GM13976 (cell line): ENCODE results near the gene AKR7A3.
A peak's percentile ranks its signal among the peaks of the same experiment; 100 is the strongest.

Source experiments
- DNase-seq: peaks from one replicate; pipeline ENCODE4 v3.0.0; 2012; ENCODE audit warnings: low spot score
- in situ Hi-C: fragments of 300-500 bp; cut with MboI; formaldehyde crosslinking; loops from one replicate; pipeline ENCODE4 v1.12.0; 2022; ENCODE audit warnings: low sequenced_read_pairs, mixed read lengths, inconsistent platforms; ENCODE audit not compliant: unreplicated experiment
- TF ChIP-seq, protein P1 (sequence below): IDR thresholded peaks from 2 replicates; pipeline ENCODE4 v1.5.1; 2012; ENCODE audit warnings: borderline replicate concordance, mild to moderate bottlenecking; ENCODE audit not compliant: insufficient read depth; ENCODE audit errors: extremely low read depth, missing control alignments, control extremely low read depth

Gene AKR7A3

DNA sequence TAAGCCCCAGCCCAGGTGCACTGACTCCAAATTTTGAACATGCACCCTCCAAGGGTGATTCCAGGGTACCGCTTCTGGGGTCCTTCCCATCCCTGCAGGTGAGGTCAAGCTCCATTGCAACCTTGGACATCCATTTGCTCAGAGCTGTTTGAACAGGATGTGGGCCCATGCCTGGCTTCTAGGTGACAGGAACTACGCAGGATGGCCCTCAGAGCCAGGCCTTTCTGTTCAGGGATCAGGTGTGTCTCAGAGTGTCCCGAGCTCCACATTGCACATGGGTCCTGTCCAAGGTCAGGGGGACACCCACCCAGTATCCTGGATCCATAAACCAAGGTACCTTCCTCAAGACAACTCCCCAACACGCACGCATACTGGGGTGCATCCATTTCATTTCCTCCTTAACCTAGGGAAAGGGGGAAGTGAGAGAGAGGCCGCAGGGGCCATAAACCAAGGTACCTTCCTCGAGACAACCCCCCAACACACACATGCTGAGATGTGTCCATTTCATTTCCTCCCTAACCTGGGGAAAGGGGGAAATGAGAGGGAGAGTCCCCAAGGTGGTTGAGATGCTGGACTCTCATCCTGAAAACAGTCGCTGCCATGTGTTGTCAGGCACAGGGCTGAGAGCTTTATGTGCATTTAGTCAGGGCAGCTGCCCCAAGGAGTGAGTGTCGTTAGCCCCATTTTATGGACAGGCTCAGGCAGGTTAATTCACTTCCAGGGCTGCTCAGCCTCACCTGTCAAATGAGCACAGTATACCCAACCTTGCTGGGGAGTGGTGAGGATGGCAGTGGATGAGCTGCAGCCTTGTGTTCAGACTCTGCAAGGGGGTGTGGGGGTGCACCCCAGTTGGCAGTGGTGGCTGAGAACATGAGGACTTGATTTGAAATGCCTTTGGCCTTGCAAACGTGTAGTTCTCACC lies 25.7 kb upstream of the AKR7A3 start:
- TF ChIP-seq, protein P1, sequence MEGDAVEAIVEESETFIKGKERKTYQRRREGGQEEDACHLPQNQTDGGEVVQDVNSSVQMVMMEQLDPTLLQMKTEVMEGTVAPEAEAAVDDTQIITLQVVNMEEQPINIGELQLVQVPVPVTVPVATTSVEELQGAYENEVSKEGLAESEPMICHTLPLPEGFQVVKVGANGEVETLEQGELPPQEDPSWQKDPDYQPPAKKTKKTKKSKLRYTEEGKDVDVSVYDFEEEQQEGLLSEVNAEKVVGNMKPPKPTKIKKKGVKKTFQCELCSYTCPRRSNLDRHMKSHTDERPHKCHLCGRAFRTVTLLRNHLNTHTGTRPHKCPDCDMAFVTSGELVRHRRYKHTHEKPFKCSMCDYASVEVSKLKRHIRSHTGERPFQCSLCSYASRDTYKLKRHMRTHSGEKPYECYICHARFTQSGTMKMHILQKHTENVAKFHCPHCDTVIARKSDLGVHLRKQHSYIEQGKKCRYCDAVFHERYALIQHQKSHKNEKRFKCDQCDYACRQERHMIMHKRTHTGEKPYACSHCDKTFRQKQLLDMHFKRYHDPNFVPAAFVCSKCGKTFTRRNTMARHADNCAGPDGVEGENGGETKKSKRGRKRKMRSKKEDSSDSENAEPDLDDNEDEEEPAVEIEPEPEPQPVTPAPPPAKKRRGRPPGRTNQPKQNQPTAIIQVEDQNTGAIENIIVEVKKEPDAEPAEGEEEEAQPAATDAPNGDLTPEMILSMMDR = no peak
- no peak for DNase-seq
- in situ Hi-C loops = no loop called here

DNA sequence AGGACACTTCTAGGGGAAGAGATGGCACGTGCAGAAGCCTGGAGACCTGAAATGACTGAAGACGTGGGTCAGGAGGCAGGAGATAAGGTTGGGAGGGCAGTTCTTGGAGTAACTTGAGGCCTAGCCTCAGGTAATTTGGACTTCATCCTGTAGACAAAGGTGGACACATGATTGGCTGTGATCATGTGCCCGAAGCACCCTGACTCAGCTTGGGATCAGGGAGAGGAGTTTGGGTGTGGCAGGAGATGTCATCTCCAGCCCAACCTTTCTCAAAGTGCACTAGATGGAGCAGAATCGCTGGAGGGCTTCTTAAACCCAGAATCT lies 25.0 kb upstream of the AKR7A3 start:
- in situ Hi-C loops = no loop called here
- no peak for DNase-seq
- TF ChIP-seq, protein P1 = no peak

DNA sequence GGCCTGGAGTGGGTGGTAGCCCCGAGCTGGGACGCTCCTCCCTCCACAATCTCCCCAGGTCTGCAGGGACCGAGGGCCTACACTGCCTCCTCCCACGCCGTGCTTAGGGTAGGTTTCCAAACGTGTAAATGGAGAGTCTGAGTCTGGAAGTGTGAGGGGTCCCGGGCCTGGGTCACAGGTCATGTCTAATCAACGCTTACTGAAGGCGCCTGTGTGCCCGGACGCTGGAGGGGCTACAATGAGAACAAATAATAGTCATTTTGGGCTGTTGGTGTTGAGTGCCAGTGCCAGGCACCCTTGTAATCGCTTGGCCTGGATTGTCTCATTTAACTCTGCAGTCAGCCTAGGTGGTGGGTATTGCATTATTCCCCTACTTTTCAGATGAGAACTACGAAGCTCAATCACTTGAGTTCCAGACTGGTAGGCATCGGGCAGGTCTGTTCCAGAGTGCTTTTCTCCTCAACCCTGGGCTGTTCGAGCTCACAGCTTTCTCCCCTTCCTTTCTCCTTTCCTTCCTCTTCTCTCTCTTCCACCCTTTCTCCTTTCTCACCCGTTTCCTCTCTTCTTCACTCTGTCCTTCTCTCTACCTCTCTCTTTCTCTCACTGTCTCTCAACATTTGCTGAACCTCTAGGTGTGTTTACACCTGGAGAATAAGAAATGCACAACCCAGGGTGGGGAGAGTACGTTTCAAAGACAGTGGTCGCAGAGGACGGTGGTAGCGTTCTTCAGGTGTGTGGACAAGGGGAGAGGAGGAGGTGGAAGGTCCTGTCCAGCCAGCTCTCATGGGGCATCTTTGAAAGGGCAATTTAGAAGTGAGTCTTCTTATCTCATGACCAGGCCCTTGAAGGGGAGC lies 24.4 kb upstream of the AKR7A3 start:
- in situ Hi-C loops = no loop called here
- TF ChIP-seq, protein P1 = no peak
- no peak for DNase-seq

DNA sequence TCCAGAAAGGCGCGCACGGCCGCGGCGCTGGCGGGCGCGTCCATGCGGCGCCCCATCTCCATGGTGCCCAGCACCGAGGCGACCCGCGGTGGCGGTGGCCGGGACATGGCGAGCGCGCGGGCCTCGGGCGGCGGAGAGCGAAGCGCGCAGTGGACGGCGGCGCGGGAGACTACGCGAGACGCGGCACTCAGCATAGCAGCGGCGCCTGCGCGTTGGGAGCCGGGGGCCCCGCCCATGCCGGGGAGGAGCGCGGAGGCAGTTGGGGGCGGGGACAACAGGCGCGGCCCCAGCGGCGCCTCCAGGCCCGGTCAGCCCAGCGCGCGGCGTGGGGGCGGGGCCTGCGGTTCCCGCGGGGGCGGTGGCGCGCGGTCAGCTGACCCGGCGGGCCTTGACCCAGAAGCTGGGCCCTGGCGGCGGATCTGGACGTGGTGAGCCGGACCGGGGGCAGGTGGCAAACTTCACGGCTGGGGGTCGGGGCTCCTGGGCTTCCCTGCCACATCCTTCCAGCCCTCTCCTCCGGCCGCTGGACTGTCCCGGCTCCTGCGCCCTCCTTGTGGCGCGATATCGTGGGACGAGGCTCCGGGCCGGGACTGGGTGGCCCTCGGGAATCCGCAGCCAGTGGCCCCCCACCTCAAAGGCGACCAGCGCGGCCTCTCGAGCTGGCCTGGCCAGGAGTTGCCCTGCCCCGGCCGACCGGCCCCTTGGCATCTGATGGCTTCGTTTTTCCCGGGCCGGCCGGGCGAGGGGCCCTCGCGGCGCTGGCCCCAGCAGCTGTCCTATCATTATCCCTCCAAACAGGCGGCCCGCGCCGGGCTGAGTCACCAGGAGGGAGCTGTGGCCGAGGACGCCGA lies 23.6 kb upstream of the AKR7A3 start, which contains the start of the genes AKR7A2 and SLC66A1:
Gene AKR7A2 (minus strand): TSS at position 214 of the 851 bp plus-strand sequence. CDS start 20 bp downstream, at position 194.
Gene SLC66A1 (plus strand): TSS at position 396 of the 851 bp plus-strand sequence. CDS start 5,352 bp downstream, outside the sequence.
- peak; percentile 100 for DNase-seq
- TF ChIP-seq, protein P1 = peak; percentile 7
- in situ Hi-C loops = no loop called here

DNA sequence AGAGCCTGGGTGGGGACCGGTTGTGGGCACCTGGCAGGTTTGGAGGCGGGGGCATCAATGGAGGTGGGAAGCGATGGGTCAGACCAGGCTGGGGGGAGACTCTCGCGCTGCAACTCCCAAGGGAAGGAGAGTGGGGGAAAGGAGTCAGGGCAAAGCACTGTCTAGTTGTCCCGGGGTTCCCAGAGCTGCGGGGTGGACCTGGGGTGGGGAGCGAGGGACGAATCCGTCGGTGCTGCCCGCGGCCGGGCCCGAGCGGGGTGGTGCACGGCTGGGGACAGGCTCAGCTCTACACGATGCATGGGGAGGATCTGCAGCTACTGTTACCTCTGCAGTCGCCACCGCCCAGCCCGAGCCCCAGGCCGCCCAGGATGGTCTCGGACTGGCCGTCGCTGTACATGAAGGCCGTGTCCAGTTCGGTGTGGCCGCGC lies 22.9 kb upstream of the AKR7A3 start:
- TF ChIP-seq, protein P1 = no peak
- in situ Hi-C loops = no loop called here
- peak; percentile 47 for DNase-seq
